Neuronal stem cell (in vitro differentiated cells): ENCODE results near the gene PIP5K1A.

ENCODE experiments used
- DNase-seq: peaks from one replicate; pipeline ENCODE4 v3.0.0-alpha.2; 2013; ENCODE audit warnings: low spot score
- H2AFZ ChIP-seq: one replicate; pipeline ENCODE4 v1.6.1; 2013; ENCODE audit warnings: mild to moderate bottlenecking, low read length, inconsistent platforms
- H2AK5ac ChIP-seq: 2 replicates; pipeline ENCODE4 v1.6.1; 2013; ENCODE audit warnings: low read depth, mild to moderate bottlenecking, inconsistent platforms, low read length, moderate library complexity, mixed read lengths
- H2BK120ac ChIP-seq: 2 replicates; pipeline ENCODE4 v1.6.1; 2013; ENCODE audit warnings: low read depth, mild to moderate bottlenecking, inconsistent platforms, low read length, moderate library complexity, mixed read lengths
- H2BK12ac ChIP-seq: one replicate; pipeline ENCODE4 v1.6.1; 2013; ENCODE audit warnings: low read length, inconsistent platforms
- H2BK15ac ChIP-seq: 2 replicates; pipeline ENCODE4 v1.6.1; 2013; ENCODE audit warnings: mild to moderate bottlenecking, low read length, inconsistent platforms, mixed read lengths
- H2BK5ac ChIP-seq: one replicate; pipeline ENCODE4 v1.6.1; 2013; ENCODE audit warnings: inconsistent platforms, mild to moderate bottlenecking, low read length, moderate library complexity
- H3K14ac ChIP-seq: one replicate; pipeline ENCODE4 v1.6.1; 2013; ENCODE audit warnings: low read length, inconsistent platforms
- H3K18ac ChIP-seq: 2 replicates; pipeline ENCODE4 v1.6.1; 2013; ENCODE audit warnings: low read length, inconsistent platforms
- H3K23ac ChIP-seq: 2 replicates; pipeline ENCODE4 v1.6.1; 2013; ENCODE audit warnings: low read depth, mild to moderate bottlenecking, mixed read lengths, low read length, inconsistent platforms; ENCODE audit not compliant: poor library complexity
- H3K27ac ChIP-seq: replicated peaks from 3 replicates; pipeline ENCODE4 v1.5.1; 2013; ENCODE audit warnings: low read length, inconsistent platforms
- H3K27me3 ChIP-seq, 3 experiments: 2 replicates each; pipeline ENCODE4 v1.6.1; 2013; ENCODE audit warnings: low read length in 3 of 3, mild to moderate bottlenecking in 2 of 3, inconsistent platforms in 1 of 3, low read depth in 1 of 3, mixed read lengths in 1 of 3, moderate library complexity in 1 of 3; ENCODE audit not compliant: control insufficient read depth in 3 of 3, insufficient read depth in 3 of 3
- H3K36me3 ChIP-seq, 2 donors: replicated peaks in 1 of 2; 2 replicates each; pipeline ENCODE4 v1.6.1; 2013; ENCODE audit warnings: low read length in 2 of 2; ENCODE audit not compliant: control insufficient read depth in 2 of 2, insufficient read depth in 2 of 2
- H3K4ac ChIP-seq: 2 replicates; pipeline ENCODE4 v1.6.1; 2013; ENCODE audit warnings: inconsistent platforms, mild to moderate bottlenecking, low read length, moderate library complexity
- H3K4me1 ChIP-seq, 2 donors: 1 replicate in 1 of 2; 2 replicates in 1 of 2; pipeline ENCODE4 v1.6.1; 2013; ENCODE audit warnings: low read length in 2 of 2, low read depth in 1 of 2; ENCODE audit not compliant: control insufficient read depth in 2 of 2, insufficient read depth in 1 of 2
- H3K4me2 ChIP-seq: one replicate; pipeline ENCODE4 v1.6.1; 2013; ENCODE audit warnings: mild to moderate bottlenecking, low read length, inconsistent platforms; ENCODE audit not compliant: insufficient read depth, poor library complexity, severe bottlenecking
- H3K4me3 ChIP-seq, 2 donors: 2 replicates each; pipeline ENCODE4 v1.5.1; 2013; ENCODE audit warnings: low read length in 2 of 2, mild to moderate bottlenecking in 2 of 2, inconsistent platforms in 1 of 2, moderate library complexity in 1 of 2
- H3K79me1 ChIP-seq: one replicate; pipeline ENCODE4 v1.6.1; 2013; ENCODE audit warnings: low read depth, mild to moderate bottlenecking, inconsistent platforms, low read length, moderate library complexity
- H3K9ac ChIP-seq: one replicate; pipeline ENCODE4 v1.6.1; 2013; ENCODE audit warnings: mild to moderate bottlenecking, low read depth, low read length, inconsistent platforms; ENCODE audit not compliant: poor library complexity
- H3K9me3 ChIP-seq, 2 donors: replicated peaks in 1 of 2; 2 replicates each; pipeline versions ENCODE3 to v1.6.1; 2013; ENCODE audit warnings: low read length in 2 of 2, mild to moderate bottlenecking in 2 of 2, inconsistent platforms in 1 of 2, low read depth in 1 of 2, mixed read lengths in 1 of 2, moderate library complexity in 1 of 2; ENCODE audit not compliant: control insufficient read depth in 2 of 2, insufficient read depth in 1 of 2
- H4K8ac ChIP-seq: one replicate; pipeline ENCODE4 v1.6.1; 2013; ENCODE audit warnings: low read depth, mild to moderate bottlenecking, inconsistent platforms, low read length, moderate library complexity
- H4K91ac ChIP-seq: one replicate; pipeline ENCODE4 v1.6.1; 2013; ENCODE audit warnings: low read length, low read depth, mild to moderate bottlenecking, inconsistent platforms; ENCODE audit not compliant: poor library complexity
- WGBS, 2 donors: extraction: QIAGEN DNeasy Blood & Tissue Kit; methylation state at CpG; one replicate each; pipeline ENCODE4 v1.1.7; 2013; ENCODE audit warnings: missing lambda C conversion rate in 2 of 2, mixed read lengths in 1 of 2; ENCODE audit not compliant: insufficient read length in 2 of 2, insufficient replicate concordance in 1 of 2; ENCODE audit errors: extremely low coverage in 2 of 2; 5-methylcytosine and 5-hydroxymethylcytosine counted together

PIP5K1A gene

DNA sequence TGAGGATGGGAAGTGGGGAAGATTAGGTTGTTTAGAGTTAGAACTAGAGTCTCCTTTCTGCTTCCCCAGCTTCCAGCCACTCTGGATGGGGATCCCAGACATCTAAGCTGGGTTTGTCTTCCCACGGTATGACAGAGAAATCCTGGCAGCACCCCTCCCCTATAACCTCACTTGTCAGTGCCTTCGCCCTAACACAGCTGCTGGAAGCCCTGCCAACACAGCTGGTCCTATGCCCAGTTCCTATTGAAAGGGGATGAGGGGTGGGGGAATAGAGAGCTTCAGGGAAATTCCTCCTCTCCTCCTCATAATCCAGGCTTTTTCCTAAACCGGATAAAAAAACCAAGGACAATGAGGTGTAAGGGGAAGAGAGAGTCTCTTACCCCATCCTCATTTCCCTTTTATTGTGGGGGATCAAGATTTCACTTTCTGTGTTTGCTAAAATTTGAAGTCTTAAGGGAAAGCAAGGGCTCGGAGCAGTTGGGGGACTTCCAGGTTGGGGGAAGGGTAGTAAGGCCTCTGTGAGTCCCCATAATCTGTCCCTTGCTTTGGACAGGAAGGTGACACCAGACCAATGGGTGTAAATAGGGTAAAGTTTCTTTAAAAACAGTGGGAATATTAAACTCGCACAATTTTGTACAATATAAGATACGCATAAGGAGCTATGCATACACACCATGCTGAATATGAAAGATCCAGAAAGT, 23.2 kb upstream of the PIP5K1A start:
- Histone ChIP-seq H2BK5ac (no peak overlapping the region), H3K27ac (no peak overlapping the region), H3K18ac (no peak overlapping the region), H2BK120ac (no peak overlapping the region), H4K8ac (no peak overlapping the region), H2AFZ (no peak overlapping the region), H2BK12ac (no peak overlapping the region), H3K9me3 (no peaks in the 10 kb centered on the region), H4K91ac (no peak overlapping the region), H3K14ac (no peak overlapping the region), H3K9ac (no peak overlapping the region), H3K4ac (no peak overlapping the region), H3K27me3 (no peaks in the 10 kb centered on the region), H3K4me2 (no peak overlapping the region), H2BK15ac (no peak overlapping the region), H3K4me3 (no peak overlapping the region), H3K79me1 (no peaks in the 10 kb centered on the region), H3K23ac (no peak overlapping the region), H2AK5ac (no peak overlapping the region), H3K4me1 (no peaks in the 10 kb centered on the region), H3K36me3 (peaks cover 38 to 80% of the 10 kb centered on the region in 2 donors)
- no peak for DNase-seq
- WGBS, 2 donors: no CpG with 5 or more reads among the region's 6 CpGs

DNA sequence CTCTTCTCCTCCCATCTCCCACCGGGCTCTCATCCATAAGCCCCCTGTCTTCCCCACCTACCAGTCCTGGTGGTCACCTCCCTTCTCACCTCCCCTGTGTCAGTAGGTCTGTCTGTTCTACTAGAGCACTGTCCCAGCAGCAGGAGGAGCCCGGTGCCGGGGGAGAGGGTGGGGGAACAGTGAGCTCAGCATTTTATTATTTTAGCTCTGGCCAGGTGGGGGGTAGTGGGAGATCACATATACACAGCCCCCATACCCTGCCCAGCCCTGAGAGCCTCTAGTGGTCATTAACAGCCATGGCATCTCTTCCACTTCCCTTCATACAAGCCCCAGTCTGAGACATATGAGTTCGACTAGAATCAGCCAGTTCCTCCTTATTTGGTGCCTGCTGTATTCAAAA, 22.5 kb upstream of the PIP5K1A start, which contains the start of gene TMOD4:
Gene TMOD4, minus strand, starts transcription at position 119 of the 400 bp plus-strand sequence. CDS start 1,106 bp downstream, outside the sequence.
- no peak within 1 kb of the TSS for H3K4me3 ChIP-seq
- DNase-seq: no peak

DNA sequence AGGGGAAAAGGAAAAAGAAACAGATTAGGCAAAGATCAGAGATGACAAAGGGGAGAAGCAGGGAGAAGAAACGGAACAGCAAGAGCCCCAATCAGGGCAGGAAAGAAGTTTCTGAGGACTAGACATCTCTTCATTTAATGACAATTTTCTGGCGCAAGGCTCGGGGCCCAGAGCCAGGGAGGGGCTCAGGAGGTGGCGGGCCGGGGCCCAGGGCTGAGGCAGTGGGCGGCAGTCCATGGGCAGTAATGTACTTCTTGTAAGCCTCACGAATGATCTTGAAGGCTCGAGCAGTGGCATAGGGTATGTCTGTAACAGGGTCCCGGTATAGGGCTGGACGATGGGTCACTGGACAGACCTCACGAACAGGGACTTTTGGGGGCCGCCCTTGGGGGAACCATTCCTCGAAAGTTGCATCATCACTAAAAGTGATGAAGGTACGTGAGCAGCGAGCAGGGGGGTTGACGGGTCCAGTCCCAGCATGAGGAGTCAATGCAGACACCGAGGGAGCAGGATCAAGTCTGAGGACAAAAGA, 21.8 kb upstream of the PIP5K1A start:
- no CpG with 5 or more reads among the region's 17 CpGs for WGBS, 2 donors
- Histone ChIP-seq H3K9ac (no peak overlapping the region), H3K9me3 (no peaks in the 10 kb centered on the region)

More for the DNA sequence above, 22.5 kb upstream of the PIP5K1A start, which contains the start of gene TMOD4:
- Histone ChIP-seq H3K79me1 (no peaks in the 10 kb centered on the region), H3K4me1 (no peaks in the 10 kb centered on the region), H3K14ac (no peak within 1 kb of the TSS), H2AFZ (no peak within 1 kb of the TSS), H4K91ac (no peak within 1 kb of the TSS), H3K27me3 (no peaks in the 10 kb centered on the region), H2BK120ac (no peak within 1 kb of the TSS), H3K4me2 (no peak within 1 kb of the TSS), H3K9me3 (no peaks in the 10 kb centered on the region), H3K23ac (no peak within 1 kb of the TSS), H2BK5ac (no peak within 1 kb of the TSS), H3K27ac (no peak within 1 kb of the TSS), H3K18ac (no peak within 1 kb of the TSS), H2BK12ac (no peak within 1 kb of the TSS), H2BK15ac (no peak within 1 kb of the TSS), H3K4ac (no peak within 1 kb of the TSS), H4K8ac (no peak within 1 kb of the TSS), H3K36me3 (peaks cover 36 to 80% of the 10 kb centered on the region in 2 donors), H2AK5ac (no peak within 1 kb of the TSS), H3K9ac (no peak within 1 kb of the TSS)
- WGBS, 2 donors: no CpG with 5 or more reads among the region's 4 CpGs

GRCh38 chr1:151184211-151184610, 14.1 kb upstream of the PIP5K1A start:
- H2BK15ac ChIP-seq: no peak overlapping the region
- no peaks in the 10 kb centered on the region for H3K27me3 ChIP-seq
- H3K36me3 ChIP-seq: peaks cover 27 to 76% of the 10 kb centered on the region in 2 donors
- H3K4me2 ChIP-seq: no peak overlapping the region
- H3K14ac ChIP-seq: no peak overlapping the region
- no CpG with 5 or more reads among the region's 10 CpGs for WGBS, 2 donors
- H2BK5ac ChIP-seq: no peak overlapping the region
- no peak overlapping the region for H3K9ac ChIP-seq
- no peak overlapping the region for H3K27ac ChIP-seq
- no peaks in the 10 kb centered on the region for H3K9me3 ChIP-seq
- no peak overlapping the region for H3K4ac ChIP-seq
- no peak overlapping the region for H4K8ac ChIP-seq
- no peak overlapping the region for H3K18ac ChIP-seq
- H2AFZ ChIP-seq: no peak overlapping the region
- H4K91ac ChIP-seq: no peak overlapping the region
- H2BK120ac ChIP-seq: no peak overlapping the region
- H3K4me3 ChIP-seq: no peak overlapping the region
- H2AK5ac ChIP-seq: no peak overlapping the region
- no peaks in the 10 kb centered on the region for H3K79me1 ChIP-seq
- no peak overlapping the region for H3K23ac ChIP-seq
- H2BK12ac ChIP-seq: no peak overlapping the region
- DNase-seq: no peak
- peaks cover 0 to 5% of the 10 kb centered on the region in 2 donors for H3K4me1 ChIP-seq

More for the DNA sequence above, 21.8 kb upstream of the PIP5K1A start:
- no peak overlapping the region for H2AFZ ChIP-seq
- DNase-seq: no peak
- H2BK15ac ChIP-seq: no peak overlapping the region
- no peaks in the 10 kb centered on the region for H3K79me1 ChIP-seq
- no peak overlapping the region for H3K4me3 ChIP-seq
- H3K18ac ChIP-seq: no peak overlapping the region
- H3K4me2 ChIP-seq: no peak overlapping the region
- no peak overlapping the region for H3K14ac ChIP-seq
- H3K23ac ChIP-seq: no peak overlapping the region
- no peak overlapping the region for H2BK12ac ChIP-seq
- H3K4ac ChIP-seq: no peak overlapping the region
- peaks cover 37 to 80% of the 10 kb centered on the region in 2 donors for H3K36me3 ChIP-seq
- no peaks in the 10 kb centered on the region for H3K27me3 ChIP-seq
- no peak overlapping the region for H2BK5ac ChIP-seq
- H3K27ac ChIP-seq: no peak overlapping the region
- H4K8ac ChIP-seq: no peak overlapping the region
- no peak overlapping the region for H2BK120ac ChIP-seq
- no peaks in the 10 kb centered on the region for H3K4me1 ChIP-seq
- no peak overlapping the region for H2AK5ac ChIP-seq
- H4K91ac ChIP-seq: no peak overlapping the region
